GM19468 (cell line): ENCODE results near the gene LOXL4.

Experiments
- ATAC-seq: cut with Tn5 transposase; IDR thresholded peaks from one replicate; pipeline ENCODE4 v1.9.1; 2021; ENCODE audit warnings: mild to moderate bottlenecking, moderate library complexity, moderate number of reproducible peaks; ENCODE audit not compliant: unreplicated experiment; ENCODE audit errors: extremely low read depth

Gene LOXL4

DNA sequence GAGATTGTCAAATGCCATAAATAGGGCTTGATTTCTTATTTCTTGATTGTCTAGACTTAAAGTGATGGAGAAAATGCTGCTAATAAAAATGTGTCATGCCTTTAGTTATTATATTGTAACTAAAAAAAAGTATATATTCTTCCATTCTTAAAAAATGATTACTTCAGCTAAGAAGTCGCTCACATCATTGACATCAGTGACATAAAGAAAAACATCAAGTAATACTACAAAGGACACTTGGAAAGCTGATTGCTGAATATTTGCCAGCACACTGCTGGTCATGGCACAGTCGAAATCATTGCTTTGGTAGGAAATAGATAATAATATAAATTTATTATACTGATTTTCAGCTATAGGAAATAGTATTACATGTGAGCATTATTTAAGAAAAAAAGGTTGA, 62.6 kb downstream of the LOXL4 start:
- ATAC-seq: no peak

DNA sequence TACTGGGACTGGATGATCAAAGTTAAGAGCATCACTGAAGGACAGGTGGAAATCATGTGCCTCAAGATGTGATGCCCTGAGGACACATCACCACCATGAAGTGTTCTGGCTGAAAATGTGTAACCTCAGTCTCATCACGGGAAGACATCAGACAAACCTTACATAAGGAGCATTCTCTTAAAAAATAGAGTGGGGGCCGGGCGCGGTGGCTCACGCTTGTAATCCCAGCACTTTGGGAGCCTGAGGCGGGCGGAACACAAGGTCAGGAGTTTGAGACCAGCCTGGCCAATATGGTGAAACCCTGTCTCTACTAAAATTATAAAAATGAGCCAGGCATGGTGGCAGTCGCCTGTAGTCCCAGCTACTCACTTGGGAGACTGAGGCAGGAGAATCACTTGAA, 65.6 kb downstream of the LOXL4 start:
- ATAC-seq: no peak

DNA sequence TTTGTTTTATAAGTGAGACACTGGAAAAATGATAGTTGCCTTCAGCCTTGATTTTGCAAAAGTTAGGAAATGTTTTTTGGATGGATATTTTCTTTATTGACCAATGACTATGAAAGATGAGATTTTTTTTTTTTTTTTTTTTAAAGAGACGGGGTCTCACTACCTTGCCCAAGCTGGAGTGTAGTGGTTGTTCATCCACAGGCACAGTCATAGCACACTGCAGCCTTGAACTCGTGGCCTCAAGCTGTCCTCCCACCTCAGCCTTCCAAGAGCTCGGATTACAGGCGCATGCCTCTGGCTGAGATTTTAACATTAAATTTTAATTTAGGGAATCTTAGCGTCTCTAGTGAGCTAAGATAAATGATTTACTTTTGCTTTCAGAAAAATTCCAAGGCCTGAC, 66.2 kb downstream of the LOXL4 start:
- no peak for ATAC-seq
